Sigmoid colon (tissue), 4 donors: ENCODE data around the gene FIGLA.

Experiments used
- EP300 ChIP-seq, 4 donors: sonication (generic); formaldehyde crosslinking; IDR thresholded peaks; one replicate each; pipeline ENCODE4 v1.6.1; 2017; ENCODE audit warnings: antibody characterized with exemption in 4 of 4
- POLR2A ChIP-seq, 2 donors: fragments of 450-650 bp; IDR thresholded peaks; one replicate each; pipeline ENCODE4 v1.6.1; 2016; ENCODE audit warnings: antibody characterized with exemption in 2 of 2, mild to moderate bottlenecking in 2 of 2, moderate library complexity in 2 of 2

DNA sequence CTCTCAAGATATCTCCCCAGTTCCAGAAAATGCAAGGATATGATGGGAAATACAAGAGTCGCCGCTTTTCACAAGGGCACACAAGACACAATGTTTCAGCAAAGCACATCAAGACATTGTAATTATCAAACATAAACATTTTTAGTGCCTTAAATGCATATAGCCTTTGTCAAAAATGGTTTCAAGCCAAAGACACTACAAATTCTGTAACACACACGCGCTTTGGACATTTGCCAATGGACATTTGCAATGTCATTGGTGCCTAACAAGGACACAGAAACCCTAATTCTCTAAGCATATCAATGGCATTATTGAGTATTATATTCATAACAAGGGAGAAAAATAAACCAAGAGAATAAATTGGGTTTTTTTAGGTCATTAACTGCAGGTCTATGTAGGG lies 38.6 kb downstream of the FIGLA start:
- no peak for TF ChIP-seq EP300 (IDR thresholded peaks at IDR 0.05)
- TF ChIP-seq POLR2A (IDR thresholded peaks at IDR 0.05), result no peak
